ENCODE data around the gene GLTP.

GLTP gene

DNA sequence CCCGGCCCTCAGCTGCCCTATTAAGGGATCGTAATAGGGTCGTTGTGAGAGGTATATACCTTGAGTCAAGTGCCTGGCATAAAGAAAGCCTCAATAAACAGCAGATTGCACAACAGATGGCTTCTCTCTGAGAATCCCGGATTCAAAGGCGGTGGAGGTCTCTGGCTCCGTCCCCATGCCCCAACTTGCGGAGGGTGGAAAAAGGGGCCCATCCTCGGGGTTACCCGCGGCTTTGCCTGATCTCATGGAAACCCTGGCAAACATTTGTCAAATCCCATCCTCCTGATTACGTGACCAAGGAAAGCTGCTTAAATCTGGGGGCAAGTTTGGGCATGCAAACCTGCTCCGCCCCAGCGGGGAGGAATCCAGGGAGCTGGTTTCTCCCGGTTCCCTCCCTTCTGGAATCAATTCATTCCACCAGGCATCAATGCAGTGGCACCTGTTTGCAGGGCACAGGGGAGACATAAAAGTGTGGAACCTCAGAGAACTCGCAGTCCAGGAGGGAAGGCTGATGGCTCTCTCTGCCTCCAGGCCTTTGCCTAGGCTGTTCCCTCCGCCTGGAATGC, 59.4 kb downstream of the GLTP start:
- DNase-seq (ENCODE audit: low read depth) = no peak

DNA sequence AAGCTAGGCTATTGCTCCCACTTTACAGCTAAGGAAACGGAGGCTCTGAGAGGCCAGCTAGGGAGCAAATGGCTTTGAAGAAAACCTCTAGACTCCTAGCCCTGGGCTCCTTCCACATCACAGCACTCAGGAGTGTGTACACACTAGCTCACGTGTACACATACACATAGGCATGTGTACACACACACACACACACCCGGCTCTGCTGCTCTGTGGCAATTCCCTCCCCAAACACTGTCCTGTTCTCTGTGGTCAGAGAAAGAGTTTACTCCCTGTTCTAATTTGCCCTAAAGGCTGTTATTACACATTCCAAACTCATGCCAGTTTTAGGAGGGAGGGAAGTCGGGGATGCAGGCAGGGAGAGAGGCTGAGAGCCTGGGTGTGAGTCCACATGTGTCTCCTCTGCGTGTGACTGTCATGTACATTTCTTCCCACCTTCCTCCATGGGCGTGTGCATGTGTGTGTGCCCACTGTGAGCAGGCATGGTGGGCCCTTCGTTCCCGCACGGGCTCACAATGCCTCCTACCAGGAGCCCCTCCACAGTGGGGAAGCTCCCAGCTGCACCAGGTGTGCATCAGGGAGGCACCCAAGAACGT, 61.3 kb downstream of the GLTP start:
- peak; percentile 68 for DNase-seq (ENCODE audit: low read depth)

DNA sequence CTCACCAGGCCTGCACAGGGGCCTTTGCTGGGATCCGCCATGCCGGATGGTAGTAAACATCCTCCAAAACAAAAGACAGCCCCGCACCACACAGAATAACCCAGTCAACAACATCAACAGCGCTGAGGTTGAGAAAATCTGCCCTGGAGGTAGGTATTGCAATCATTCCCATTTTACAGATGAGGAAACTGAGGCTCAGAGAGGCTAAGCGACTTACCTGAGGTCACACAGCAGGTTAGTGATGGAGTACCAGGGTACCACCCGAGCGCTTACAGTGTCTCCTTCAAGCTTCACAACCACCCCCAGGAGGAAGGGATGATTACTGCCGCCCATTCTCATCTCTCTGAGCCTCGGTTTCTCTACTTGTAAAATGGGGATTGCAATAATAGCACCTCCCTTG, 62.1 kb downstream of the GLTP start:
- no peak for DNase-seq (ENCODE audit: low read depth)

DNA sequence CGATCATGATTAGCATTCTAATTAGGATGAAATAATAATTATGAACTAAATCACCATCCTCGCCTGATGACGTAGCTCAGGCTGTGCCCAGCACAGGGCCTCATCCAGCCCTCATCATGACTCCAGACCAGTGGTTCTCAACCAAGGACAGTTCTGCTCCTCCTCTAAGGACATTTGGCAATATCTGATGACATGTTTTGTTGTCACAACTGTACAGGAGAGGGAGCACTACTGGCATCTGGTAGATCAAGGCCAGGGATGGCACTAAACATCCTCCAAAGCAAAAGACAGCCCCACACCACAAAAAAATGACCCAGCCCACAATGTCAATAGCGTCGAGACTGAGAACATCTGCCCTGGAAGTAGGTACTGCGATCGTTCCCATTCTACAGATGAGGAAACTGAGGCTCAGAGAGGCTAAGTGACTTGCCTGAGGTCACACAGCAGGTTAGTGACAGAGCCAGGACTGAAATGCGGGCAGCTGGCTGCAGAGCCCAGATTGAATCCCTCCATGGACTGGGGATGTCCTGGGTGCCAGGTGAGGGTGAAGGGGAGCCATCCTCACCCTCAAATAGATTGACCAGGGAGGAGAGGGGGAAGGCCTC, 62.6 kb downstream of the GLTP start:
- DNase-seq (ENCODE audit: low read depth) = no peak

DNA sequence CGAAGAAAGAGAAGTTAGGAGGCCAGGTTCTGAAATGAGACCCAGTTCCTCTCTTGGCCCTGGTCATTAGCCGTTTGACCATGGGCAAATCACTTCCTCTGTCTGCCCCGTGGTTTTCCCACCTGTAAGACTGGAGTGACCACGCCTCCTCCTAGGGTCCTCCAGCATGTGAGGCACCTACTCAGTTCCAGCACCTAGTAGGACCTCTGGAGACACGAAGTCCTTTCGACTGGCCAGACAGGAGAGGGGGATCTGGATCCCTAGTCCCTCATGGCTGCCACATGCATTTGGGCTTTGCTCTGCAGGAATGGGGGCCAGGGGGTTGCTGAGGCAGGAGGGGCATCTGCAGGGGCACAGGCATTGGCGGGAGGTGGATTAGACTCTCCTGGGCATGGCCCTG, 63.5 kb downstream of the GLTP start:
- DNase-seq (ENCODE audit: low read depth) = no peak

DNA sequence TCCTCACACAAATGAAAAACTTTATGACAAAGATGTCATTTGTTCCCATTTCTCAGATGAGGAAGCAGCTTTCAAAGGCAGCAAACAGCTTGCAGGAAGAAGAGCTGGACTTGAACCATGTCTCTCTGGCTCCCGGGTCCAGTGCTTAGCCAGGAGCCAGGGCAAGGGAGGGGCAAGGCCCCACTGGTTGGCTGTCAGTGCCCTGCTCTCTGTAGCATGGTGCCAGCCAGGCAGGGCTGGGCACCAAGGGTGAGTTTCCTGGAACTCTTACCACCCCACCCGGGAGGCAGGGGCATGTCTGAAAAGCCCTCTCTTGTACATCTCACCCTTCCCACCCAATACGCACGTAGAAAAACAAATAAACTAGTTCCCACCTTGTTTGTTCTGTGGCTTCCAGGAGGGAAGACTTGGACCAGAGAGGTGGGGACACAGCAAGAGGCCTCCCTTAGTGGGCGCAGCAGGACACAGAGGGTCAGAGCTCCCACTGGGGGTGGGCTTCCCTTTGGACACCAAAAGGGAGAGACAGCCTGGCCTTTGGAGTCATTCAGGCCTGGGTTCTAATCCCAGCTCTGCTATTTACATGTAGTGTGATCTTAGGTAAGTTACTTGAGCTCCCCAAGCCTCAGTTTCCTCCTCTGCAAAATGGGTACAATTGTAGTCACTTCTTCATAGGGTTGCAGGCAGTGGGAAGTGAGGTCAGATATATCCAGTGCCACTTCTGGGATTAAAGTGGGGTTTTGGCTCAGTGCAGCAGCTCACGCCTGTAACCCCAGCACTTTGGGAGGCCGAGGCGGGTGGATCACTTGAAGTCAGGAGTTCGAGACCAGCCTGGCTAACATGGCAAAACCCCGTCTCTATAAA, 64.4 kb downstream of the GLTP start:
- no peak for DNase-seq (ENCODE audit: low read depth)

DNA sequence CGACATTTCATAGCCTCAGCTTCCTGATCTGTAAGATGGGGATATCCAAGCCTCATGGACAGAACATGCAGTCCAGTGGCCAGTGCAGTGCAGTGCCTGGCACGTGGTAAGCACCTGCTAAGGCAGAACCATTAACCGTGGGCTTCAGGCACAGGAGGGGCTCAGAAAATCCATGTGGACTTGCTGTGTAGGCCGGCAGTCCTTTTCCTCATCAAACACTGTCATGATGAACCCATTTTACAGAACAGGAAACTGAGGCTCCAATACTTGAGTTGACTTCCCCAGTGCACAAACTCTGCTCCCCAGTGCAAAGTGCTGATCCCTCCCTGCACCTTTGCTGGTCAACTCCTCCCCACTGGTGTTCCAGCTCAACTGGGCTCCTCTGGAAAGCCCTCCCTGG, 65.1 kb downstream of the GLTP start:
- no peak for DNase-seq (ENCODE audit: low read depth)

DNA sequence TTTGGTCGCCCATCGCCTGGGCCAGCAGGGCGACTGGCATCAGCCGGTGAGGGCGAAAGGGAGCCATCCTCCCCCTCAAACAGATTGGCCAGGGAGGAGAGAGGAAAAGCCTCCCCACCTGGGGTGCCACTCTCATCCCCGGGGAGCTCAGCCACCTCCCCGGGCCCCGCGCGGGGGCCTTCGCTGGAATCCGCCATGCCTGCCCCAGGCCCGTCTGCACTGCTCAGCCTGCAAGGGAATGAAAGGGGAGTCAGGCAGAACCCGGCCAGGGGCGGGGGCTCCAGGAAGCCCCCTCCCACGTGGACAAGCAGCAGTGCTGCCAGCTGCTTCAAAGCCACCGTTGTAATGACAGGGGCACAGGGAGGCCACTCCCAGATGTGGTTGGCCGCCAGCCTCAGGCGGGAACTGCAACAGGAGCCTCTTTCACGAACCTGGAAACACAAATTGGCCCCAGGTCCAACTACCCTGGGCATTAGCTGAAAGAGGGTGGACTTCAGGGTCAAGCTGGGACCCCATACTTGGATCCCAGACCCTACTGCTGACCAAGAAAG, 65.7 kb downstream of the GLTP start:
- no peak for DNase-seq (ENCODE audit: low read depth)

DNA sequence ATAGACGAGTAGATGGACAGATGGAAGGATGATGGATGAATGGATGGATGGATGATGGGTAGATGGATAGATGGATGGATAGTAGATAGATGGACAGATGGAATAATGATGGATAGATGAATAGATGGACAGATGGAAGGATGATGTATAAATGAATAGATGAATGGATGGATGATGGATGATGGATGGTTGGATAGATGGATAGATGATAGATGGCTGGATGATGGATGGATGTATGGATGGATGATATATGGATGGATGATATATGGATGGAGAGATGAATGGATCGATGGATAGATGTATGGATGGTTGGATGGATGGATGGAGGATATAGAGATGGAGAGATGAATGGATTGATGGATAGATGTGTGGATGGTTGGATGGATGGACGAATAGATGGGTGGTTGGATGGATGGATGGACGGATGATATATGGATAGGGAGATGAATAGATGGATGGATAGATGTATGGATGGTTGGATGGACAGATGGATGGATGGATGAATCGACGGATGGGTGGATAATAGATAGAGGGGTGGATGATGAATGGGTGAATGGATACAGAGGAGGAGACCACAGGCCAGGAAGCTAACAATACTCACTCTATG, 66.4 kb downstream of the GLTP start:
- DNase-seq (ENCODE audit: low read depth) = no peak

DNA sequence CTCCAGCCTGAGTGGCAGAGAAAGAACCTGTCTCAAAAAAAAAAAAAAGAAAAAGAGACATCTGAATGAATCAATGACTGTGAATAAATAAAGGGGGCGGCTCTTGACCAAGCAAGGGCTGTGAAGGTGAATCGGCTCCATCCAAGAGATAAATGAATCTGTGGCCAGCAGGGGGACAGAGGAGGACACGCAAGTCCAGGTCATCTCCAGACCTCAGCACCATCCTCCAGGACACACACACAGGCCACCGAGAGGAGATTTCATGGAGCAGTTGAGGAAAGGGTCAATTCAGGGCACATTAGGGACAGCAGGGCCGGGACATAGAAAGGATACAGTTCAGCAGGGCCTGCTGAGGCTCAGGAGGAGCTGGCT, 68.7 kb downstream of the GLTP start:
- peak; percentile 36 for DNase-seq (ENCODE audit: low read depth)

DNA sequence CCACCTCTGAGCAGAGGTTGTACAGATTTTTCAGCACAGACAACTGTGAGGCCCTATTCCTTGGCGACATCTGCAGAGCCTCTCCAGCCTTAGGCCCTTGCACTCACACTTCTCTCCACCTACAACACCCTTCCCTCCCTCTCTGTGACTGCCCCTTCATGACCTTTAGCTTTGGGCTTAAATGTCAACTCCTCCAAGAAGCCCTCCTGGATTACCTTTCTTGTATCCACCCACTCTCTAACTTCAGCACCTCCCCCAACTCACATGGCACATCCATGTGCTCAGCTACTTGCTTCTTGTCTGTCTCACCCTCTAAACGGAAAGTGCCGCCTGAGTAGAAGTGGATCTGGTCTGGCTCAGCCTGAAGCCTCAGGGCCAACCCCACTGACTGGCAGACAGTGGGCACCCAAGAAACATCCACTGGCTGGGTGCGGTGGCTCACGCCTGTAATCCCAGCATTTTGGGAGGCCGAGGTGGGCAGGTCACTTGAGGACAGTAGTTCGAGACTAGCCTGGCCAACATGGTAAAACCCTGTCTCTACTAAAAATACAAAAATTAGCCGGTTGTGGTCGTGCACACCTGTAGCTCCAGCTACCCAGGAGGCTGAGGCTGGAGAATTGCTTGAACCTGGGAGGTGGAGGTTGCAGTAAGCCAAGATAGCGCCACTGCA, 69.3 kb downstream of the GLTP start:
- DNase-seq (ENCODE audit: low read depth) = no peak

DNA sequence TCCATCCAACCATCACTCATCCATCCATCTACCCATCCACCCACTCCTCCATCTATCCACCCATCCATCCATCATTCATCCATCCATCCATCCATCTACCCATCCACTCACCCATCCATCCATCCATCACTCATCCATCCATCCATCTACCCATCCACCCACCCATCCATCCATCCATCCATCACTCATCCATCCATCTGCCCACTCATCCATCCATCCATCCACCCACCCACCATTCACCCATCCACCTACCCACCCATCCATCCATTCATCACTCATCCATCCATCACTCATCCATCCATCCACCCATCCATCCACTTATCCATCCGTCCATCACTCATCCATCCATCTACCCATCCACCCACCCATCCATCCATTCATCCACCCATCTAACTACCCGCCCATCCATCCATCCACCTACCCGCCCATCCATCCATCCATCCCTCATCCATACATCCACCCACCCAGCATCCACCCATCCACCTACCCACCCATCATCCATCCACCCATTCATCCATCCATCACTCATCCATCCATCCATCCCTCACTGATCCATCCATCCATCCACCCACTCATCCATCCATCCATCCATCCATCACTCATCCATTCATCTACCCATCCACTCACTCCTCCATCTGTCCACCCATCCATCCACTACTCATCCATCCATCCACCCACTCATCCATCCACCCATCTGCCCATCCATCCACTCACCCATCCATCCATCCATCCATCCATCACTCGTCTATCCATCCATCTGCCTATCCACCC, 71.3 kb downstream of the GLTP start:
- no peak for DNase-seq (ENCODE audit: low read depth)

DNA sequence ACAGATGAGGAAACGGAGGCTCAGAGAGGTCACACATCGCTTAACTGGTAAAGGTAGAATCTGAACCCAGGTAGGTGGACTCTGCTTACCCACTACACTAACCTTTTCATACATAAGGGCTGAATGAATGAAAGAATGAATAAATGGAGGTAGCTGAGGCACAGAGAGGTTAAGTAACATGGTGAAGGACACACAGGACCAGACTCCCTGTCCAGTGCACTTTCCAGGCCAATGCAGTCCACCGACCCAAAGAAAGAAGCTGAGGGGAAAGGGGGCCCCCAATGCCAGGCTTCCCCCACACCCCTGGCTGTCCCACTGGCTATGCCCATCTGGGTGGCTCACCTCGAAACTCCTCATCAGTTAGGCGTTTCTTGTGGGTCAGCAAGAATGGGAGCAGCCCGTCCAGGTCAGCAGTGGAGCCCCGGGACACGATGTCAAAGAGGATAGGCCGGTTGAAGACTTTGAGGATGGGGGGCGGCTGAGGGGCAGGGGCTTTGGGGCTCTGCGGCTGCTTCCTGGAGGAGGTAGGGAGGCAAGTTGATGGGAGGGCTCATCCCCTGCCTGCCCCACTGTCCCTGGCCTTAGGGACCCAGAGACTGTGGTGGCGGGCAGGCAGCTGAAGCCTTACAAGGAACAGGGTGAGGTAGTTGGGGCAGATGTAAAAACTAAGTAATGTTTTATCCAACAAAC, 72.2 kb downstream of the GLTP start:
- DNase-seq (ENCODE audit: low read depth) = no peak

DNA sequence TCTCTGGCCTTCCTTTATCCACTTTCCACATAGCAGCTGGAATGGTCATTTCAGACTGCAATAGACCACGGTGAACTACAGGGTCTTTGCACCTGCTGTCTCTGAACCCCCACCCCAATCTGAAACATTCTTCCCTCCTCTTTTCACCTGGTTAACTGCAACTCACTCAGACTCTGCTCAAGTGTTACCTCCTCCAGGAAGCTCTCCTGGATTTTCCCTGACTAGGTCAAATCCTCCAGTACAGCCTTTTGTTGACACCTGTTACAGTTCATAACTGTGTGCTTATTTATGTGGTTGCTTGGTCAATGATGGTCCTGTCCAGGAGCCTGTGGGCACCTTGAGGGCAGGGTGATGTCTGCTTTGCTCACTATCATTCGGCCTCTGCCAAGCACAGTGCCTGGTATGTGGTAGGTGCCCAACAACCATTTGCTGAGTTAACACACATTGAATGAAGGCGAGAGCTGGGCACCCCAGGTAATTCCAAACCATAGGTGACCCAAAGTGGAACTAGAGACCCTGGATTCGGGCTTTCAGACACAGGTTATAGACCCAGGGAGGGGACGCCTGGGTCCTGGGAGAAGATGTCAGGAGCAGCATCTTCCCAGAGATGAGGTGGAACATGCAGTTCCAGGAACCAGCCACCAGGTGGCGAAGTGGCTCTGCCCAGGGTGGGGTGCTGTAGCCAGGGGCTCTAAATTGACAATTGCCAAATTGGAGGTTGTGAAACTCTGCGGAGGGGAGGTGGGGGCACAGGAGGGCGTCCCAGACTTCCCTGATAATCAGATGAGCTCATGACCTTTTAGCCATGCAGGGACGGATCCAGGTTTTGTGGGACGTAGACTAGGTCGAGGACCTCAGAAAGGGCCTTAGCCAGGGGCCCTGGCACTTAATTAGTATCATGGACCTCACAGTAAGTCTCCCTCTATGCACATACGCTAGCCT, 75.2 kb downstream of the GLTP start:
- DNase-seq (ENCODE audit: low read depth) = peak; percentile 63

DNA sequence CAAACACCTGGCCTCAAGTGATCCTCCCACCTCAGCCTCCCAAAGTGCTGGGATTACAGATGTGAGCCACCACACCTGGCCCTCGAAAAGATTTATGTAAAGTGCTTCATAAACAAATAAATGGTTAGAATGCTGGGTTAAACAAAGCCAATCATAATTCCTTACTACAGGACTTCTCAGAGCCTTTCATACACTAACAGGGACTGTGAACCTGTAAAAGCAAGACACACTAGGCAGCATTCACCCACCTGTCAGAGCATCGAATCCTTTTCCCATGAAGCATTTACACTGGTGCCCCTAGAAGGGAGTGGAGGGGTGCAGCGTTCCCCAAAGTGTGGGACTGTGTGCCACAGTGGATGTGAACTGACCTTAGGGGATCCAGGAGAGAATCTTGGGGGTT, 76.7 kb downstream of the GLTP start:
- DNase-seq (ENCODE audit: low read depth) = no peak

DNA sequence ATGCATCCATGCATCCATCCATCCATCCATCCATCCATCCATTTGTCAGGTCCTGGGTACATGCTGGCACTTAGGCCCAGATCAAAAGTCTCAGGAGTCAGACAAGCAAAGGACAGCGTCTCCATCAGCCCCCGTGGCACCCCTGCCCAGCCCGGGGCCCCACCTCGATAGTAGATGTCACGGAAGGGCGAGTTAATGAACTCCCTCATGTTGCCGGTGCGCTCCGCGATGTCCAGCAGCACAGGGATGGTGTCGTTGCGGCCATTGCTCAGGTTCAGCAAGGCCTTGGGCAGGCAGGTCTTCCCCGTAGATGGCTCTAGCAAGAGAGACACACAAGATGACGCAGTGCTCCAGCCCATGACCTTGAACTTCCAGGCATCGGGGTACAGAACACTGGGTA, 77.5 kb downstream of the GLTP start:
- no peak for DNase-seq (ENCODE audit: low read depth)

Measured in ELR (cell line).